ENCODE data around the gene MADCAM1.
A peak's percentile ranks its signal among the peaks of the same experiment; 100 is the strongest.
"Not testable (repeated sequence)": the region's sequence is repeated elsewhere in the genome, so short reads cannot be mapped to it uniquely, and the experiment has no call there.

Gene MADCAM1

DNA sequence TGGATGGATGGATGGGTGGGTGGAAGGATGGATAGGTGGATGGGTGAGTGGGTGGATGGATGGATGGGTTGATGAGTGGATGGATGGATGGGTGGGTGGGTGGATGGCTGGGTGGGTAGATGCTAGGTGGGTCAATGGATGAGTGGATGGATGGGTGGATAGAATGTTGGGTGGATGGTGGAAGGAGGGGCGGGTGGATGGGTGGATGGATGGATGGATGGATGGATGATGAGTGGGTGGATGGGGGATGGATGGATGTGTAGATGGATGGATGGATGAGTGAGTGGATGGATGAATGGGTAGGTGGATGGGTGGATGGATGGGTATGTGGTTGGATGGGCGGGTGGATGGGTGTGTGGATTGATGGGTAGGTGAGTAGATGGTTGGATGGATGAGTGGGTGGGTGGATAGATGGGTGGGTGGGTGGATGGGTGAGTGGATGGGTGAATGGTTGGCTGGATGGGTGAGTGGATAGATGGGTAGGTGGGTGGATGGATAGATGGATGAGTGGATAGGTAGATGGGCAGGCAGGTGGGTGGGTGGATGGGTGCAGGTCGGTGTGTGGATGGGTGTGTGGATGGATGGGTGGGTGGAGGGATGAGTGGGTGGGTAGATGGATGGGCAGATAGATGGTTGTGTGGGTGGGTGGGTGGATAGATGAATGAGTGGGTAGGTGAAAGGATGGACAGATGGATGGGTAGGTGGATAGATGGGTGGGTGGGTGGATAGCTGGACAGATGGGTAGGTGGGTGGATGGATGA, 31.1 kb upstream of the MADCAM1 start:
- DNase-seq, result no peak

DNA sequence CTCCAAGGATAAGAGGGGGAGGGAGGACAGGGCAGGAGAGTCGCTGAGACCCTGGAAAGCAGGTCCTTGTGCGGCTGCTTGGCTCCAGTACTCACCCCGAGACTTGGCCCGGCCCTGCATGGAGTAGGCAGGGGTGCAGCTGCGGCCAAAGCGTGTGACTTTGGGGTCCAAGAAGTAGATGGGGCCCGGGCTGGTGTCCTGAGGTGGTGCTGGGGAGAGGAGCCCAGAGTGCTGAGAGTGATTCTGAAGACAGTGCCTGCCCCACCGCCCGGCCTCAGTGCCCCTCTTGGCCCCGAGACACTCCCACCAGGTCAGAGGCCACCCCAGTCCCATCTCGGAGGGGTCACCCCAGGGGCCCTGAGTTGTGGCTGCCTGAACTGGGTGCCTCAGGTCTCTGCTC, 28.7 kb upstream of the MADCAM1 start:
- no peak for DNase-seq

GRCh38 chr19:468587-469256, 27.6 kb upstream of the MADCAM1 start:
- no peak for DNase-seq

GRCh38 chr19:469833-470232, 26.5 kb upstream of the MADCAM1 start:
- DNase-seq, result no peak

- no peak for DNase-seq
Measured at GRCh38 chr19:470701-471100, 25.6 kb upstream of the MADCAM1 start.

DNA sequence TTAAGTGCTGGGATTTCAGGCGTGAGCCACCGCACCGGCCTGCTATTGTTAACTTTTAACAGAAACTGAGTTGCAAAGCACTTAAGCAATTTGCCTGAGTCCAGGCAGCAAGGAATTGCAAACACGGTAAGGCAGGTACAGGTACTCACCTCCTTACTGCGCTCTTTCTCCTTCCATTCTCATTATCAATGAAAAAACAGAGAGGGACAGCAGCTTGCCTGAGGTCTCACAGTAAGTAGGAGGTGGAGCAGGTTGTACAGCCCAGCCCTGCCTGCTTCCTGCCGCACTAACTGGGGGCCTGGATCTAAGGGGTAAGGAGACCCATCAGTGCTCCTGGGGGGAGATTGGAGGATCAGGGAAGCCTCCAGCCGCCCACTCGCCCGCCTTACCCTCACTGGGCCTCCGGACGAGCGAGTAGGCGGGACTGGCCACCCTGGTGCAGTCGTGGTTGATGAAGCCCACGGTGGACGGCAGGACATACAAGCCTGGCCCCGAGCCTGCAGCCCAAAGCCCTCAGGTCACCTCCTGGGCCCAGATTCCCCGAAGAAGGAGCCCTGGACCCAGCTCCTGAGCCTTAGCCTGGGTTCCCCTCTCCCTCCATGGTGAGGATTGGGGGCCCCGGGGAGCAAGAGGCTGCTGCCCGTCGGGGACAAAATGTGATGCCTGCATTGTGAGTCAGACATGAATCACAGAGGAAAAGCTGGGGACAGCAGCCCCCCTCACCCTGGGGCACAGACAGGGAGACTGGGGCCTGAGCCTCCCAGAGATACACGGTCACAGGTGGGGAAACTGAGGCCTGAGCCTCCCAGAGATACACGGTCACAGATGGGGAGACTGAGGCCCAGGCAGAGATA, 24.1 kb upstream of the MADCAM1 start:
- DNase-seq, result no peak

DNA sequence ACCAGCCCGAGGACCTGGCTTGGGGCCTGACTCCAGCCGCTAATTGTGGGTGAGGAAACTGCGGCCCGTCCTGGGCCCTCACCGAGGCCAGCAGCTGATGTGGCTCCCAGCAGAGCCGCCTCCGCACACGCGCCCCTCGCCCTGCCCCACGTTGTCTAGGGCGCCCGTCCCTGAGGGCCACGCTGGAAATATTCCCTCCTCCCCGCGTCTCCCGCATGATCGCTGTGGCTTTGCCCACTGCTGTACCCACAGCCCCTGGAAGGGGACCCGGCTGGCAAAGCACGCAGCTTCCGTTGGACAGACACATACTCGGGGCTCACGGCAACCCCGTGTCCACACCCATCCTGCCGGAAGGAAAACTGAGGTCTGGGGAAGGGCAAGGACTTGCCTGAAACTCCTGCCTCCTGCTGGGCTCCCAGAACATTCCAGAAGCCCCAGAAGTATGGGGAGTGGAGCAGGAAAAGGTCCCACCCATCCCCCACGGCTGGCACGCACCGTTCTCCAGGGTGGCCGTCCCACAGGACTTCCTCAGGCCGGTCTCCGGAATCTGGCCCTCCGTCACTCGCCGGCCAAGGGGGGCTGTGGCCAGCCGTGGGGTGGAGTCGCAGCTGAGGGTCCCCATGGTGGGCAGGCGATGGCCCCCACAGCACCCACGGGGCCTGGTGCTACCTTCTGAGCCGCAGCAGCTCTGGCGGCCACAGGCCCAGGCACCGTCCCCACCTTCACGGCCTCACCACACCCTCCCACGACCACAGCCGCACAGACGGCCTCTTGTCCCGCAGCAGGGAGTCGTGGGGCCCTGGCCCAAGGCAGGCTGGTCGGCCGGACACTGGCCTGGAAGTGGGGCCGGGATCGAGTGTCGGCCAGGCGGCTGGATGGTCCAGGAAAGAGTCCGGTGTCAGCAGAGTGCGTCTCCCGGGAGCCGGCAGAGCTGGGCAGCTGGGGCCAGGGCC, 21.9 kb upstream of the MADCAM1 start:
- DNase-seq, result no peak

DNA sequence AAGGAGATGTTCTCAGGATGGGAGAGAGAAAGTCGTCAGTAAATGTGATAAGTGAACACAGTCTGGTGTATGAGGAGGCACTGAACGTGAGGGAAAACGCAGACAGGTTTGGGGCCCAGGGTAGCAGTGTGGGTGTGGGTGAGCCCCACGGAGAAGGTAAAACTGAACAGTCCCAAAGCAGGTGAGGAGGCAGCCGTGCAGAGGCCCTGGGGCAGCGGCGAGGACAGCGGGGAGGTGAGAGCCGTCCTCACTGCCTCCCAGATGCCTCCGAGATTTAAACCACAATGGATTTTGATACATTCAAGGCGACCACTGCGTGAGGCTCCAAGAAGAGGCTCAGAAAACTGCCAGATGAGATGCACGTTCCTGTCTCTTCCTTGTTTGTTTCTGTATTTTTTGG, 20.9 kb upstream of the MADCAM1 start:
- DNase-seq, result no peak

GRCh38 chr19:478236-478903, 17.9 kb upstream of the MADCAM1 start:
- no peak for DNase-seq

- no peak for DNase-seq
Measured at GRCh38 chr19:478976-479375, 17.3 kb upstream of the MADCAM1 start.

DNA sequence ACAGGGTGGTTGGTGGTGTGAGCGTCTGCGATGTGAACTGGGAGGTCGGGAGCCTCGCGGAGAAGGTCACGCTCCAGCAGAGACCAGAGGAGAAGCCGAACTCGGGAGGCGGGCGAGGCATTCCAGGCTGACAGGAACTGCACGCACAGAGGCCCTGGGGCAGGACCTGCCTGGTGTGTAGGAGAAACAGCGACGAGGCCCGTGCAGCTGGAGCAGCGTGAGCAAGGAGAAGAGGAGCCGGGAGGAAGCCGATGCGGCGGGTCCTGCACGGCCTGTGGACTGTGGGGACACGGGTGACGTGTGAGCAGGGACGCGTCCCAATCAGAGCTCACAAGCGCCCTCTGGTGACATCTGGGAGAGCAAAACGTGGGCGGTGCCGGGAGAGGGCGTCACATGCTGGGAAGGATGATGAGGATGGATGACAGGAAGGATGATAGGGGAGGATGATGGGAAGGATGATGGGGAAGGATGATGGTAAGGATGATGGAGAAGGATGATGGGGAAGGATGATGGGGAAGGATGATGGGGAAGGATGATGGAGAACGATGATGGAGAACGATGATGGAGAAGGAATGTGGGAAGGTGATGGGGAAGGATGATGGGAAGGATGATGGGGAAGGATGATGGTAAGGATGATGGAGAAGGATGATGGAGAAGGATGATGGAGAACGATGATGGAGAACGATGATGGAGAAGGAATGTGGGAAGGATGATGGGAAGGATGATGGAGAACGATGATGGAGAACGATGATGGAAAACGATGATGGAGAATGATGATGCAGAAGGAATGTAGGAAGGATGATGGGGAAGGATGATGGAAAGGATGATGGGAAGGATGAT, 16.1 kb upstream of the MADCAM1 start:
- DNase-seq, result peak; percentile 38

DNA sequence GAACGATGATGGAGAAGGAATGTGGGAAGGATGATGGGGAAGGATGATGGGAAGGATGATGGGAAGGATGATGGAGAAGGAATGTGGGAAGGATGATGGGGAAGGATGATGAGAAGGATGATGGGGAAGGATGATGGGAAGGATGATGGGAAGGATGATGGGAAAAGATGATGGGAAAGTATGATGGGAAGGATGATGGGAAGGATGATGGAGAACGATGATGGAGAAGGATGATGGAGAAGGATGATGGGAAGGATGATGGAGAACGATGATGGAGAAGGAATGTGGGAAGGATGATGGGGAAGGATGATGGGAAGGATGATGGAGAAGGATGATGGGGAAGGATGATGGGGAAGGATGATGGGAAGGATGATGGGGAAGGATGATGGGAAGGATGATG, 15.2 kb upstream of the MADCAM1 start:
- not testable (repeated sequence) for DNase-seq

DNA sequence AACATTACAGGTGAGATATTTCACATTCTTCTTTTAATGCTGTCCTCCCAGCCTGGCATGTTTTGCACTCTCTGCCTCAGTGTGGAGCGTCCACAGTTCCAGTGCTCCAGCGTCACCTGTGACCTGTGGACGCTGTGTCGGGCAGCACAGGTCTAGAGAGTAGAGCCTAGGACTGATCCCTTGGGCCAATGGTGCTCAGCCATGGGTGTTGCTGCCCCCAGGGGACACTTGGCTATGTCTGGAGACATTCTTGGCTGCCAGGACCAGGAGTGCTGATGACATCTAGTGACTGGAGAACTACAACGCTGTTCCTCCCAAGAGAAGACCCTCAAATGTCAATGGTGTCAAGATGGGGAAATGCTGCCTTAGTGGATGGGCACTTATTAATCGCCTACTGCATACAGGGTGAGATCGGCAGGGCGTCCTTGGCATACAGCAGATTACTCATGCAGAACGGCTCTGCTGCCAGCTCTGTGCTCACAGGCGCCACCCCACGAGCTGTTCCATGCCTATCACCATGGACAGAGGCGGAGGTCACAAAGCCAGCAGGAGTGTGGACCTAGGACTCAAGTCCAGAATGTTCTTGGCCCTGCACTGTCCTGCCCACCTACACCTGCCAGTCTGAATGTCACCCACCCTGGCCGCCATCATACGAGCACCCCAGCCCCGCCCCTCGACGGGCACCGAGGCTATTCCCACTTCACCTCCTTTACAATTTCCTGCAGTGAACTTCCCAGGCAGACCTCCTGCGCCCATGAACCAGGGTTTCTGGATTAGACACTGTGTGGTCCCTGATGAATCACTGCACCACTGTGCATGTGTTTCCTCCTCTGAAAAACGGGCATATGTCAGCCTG, 13.9 kb upstream of the MADCAM1 start:
- DNase-seq, result peak; percentile 1

DNA sequence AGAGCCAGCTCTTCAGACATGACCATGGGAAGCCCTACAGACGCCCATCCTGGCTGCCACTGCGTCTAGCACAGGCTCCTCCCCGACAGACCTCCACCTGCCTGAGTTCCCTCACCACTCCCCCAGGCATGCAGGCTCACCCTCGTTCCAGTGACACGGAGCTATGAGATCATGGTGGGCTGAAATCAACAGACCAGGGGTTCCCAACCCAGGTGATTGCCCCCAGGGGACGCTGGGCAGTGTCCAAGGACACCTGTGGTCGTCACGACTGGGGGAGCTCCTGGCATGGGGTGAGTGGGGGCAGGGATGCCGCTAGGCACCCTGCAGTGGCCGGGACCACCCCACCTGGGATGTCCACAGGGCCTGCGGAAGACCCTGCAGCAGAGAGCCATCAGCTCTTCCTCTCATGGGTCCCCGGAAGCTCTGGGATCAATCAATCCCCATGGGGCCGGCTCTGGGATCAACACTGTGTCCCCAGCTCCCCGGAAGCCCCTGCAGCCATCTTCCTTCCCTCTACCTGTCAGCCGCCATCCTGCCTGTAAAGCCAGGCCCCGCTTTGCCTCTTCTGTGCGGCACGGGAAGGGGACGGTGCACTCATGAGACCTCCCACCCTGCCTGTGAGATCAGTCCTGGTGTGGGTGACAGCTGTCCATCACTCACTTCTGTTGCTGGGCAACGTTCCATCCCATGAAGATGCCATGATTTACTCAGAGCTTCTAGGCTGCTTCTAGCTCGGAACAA, 12.8 kb upstream of the MADCAM1 start:
- DNase-seq, result no peak

DNA sequence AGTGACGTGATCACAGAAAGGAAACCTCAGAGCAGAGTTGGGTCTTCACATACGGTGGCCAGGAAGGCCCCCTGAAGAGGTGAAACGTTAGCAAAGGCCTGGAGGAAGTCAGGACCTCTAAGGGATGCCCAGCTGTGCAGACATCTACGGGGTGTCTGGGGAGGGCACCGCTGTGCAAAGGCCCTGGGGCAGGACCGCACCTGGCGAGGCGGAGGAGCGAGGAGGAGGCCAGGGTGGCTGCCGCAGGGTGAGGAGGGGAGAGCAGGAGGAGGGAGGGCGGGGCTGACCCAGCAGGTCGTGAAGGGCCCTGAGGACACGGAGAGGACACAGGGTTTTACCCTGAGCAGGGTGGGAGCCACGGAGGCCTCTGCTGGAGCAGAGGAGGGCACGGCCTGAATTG, 11.8 kb upstream of the MADCAM1 start:
- DNase-seq, result no peak

DNA sequence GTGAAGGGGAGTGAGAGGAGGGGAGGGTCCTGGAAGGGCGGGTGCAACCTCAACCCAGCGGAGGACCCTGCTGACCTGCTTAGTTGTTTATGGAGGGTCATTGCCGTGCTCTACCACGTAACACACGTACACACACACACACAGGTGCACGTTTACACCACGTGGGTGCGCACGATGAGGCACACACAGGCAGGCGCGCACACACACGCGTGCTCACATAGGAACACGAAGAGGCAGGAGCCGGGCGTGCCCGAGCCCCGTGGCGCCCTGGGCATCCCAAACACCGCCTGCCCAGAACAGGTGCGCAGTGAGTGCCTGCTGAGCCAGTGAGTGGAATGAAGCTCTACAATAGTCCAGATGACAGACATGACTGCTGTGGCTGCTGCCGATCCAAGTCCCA, 11.2 kb upstream of the MADCAM1 start:
- DNase-seq, result no peak

GRCh38 chr19:485583-486236, 10.6 kb upstream of the MADCAM1 start:
- DNase-seq, result no peak

GRCh38 chr19:488505-489417, 7.5 kb upstream of the MADCAM1 start:
- peak; percentile 94 for DNase-seq
